Astrocyte (in vitro differentiated cells and primary cell): ENCODE results near the gene SLC25A43.

ENCODE experiments used
- CTCF ChIP-seq: IDR thresholded peaks from 2 replicates; pipeline ENCODE4 v1.5.1; 2011; ENCODE audit warnings: low read depth, mild to moderate bottlenecking, inconsistent platforms, low read length, moderate library complexity; ENCODE audit not compliant: insufficient read depth
- EZH2 ChIP-seq: IDR thresholded peaks from 2 replicates; pipeline ENCODE4 v1.6.1; 2012; ENCODE audit warnings: mild to moderate bottlenecking, low read length, inconsistent platforms; ENCODE audit not compliant: insufficient read depth

GRCh38 chrX:119389214-119389613 is 9.9 kb upstream of the SLC25A43 start:
- TF ChIP-seq CTCF (no peak), EZH2 (no peak)
